NCI-H128 (cell line): ENCODE measurements around the gene KCND3.

Experiments used
- DNase-seq: peaks from one replicate; lab custom pipeline; 2025; ENCODE audit not compliant: unreplicated experiment; lab: John Stamatoyannopoulos, UW

The KCND3 gene

DNA sequence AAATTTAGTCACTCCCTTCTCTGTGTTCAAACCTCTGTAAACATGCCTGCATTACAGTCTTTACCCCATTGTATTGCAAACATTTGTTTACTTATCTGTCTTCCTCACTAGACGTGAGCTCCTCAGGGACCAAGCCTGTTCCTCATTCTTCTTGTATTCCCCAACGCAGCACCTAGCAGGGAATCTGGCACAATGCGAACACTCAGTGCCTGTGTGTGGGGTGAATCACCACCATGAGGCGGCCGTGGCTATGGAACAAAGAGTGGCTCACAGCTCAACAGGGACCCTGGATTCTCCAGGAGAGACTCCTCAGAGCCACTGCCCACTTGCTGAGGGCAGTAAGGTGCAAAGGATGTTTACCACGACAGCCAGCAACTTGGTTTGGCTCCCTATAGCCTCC, 137.9 kb downstream of the KCND3 start:
- DNase-seq, result no peak

DNA sequence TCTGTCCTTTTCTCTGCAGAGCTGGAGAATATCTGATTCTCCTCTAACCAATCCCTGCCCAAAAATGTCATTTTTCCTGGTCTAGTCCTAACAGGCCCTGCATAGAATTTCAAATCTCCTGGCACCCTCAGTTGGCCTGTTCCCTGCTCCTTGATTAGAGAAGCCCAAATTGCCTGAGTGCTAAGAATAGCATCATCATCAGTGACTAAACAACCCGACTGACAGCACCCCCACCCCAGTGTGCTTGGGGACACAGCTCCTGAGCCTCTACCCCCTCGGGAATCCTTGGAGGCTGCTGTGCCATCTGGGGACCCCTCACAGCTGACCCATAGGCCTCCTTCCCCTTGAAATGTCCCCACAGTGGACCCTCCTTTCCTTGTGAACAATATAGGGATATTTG, 139.4 kb downstream of the KCND3 start:
- no peak for DNase-seq

DNA sequence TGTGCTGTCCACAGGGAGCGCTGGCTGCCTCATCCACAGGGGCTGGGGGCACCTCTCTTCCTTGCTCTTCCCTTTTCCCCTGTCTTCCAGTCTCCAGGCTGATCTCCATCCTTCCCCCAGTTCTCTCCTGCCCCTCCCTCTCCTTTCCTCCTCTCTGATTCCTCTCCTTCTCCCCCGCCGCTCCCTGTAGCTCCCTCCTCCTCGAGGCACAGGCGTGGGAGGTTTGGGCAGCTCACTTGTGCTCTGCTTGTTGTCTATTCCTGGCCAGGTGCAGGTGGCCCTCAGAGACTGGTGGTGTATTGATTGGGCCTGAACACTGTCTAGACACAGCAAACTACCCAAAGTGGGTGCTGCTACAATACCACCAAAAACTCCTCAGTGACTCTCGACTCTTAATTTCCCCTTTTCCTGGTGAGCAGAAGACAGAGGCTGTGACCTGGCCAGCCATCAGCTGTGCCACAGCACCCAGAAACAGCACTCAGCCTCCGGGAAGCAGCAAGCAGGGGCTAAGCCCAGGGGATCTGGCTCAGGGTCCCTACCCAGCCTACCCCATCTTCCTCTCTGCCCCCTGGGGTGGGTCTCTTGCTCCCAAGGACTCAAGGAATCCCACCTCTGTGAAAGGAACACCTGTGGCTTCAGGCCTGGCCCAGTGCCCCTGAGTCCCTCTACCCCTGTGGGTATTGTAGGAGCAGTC, 140.5 kb downstream of the KCND3 start:
- DNase-seq, result no peak

DNA sequence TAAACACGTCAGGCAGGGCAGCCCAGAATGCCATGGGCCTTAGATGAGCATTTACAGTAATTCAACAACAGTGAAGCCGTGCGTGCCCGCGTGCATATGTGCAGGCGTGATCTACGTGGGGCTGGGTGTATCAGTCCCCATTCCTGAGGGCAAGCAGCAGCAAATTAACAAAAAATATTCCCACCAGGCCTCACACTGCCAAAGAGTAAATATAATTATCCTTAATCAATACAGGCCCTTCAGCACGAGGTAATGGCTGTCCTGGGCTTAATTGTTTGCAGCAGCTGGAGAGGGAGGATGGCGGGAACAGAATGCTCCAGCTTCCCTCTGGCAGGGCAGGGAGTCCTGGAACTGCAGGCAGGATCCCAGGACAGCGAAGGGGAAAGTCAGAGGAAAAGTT, 142.0 kb downstream of the KCND3 start:
- no peak for DNase-seq

DNA sequence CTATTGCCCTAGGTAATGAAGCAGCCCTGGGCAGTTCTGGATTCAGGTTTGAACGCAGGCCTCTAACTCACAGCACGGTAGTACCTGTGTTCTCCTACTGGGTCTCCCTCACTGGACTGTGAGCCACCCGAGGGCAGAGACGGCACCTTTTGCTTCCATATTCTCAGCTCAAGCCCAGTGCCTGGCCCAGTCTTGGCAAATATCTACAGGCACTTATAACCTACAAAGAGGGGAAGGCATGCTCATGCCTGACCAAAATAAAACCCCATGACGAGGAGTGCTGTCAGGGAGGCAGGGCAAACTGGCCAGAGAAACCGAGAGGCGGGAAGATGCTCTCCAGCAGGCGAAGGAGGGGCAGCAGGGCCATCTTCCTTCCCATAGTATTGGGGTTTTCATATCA, 142.6 kb downstream of the KCND3 start:
- no peak for DNase-seq

DNA sequence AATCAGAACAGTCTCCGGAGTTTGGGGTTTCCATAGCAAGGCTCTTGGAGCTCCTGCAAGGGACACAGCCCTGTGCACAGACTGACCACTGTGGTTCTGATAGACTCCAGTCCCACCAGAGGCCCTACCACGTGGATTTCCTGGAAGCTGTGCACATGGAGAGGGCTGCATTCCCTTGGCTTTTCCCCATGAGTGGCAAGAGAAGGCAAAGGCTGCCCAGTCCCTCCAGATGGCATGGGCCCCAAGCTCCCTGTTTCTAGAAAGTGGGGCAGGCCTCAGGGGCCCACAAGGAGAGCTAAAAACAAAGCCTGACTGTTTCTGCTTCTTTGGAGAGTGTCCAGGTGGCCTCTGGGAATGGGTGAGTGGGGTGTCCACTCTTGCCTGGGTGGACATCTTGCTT, 146.3 kb downstream of the KCND3 start:
- no peak for DNase-seq

DNA sequence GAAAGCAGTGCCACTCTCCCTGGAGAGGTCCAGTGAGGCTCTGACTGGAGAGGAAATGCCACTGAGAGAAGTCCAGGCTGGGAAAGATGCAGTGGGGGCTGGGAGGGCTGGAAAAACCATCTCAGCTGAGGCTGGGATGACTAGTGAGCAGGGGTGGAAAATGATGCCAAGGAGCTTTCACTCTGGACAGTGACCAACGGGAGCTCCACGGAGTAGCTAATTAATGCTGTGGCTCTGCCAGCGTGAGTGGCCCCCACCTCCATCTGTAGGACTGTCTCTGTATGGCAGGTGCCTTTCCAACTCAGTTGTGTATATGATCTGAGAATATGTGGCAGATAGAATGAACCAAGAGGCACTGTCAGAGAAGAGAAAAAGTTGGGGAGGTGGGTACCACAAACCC, 147.1 kb downstream of the KCND3 start:
- no peak for DNase-seq

DNA sequence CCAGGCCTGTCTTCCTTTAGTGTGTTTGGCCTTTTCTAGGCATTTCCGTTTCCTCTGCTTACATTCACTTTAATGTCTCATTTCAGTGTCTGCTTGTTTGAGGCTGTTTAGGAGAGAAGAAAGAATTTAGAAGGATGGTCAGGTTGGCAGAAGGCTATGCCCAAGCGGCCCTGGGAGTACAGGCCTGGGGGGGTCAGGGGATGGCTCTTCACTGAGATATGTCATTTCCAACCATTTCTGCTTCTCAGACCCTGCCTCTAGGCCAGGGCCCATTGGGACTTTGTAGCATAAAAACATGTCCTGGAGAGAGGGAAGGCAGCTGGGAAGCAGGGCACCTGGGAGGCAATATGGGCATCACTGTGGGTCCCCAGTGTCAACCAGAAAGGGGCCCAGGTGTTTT, 147.7 kb downstream of the KCND3 start:
- DNase-seq, result no peak

DNA sequence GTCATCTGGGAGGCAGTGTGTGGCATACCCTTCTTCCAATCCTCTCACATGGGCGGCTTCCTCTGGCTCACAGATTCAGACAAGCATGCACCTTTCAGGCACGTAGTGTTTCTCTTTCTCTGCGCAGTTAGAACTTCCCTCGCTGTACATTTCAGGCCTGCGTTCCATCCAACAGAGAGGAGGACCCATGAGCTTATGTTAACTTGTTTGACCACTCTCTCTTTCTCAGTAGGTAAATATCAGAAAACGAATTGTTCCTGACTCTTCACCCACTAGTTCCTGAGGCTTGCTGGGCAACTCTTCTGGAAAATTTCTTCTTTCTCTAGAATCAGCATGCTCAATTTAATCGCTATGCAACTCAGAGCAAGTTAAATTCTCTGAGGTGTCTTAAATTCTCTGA, 148.3 kb downstream of the KCND3 start:
- no peak for DNase-seq

DNA sequence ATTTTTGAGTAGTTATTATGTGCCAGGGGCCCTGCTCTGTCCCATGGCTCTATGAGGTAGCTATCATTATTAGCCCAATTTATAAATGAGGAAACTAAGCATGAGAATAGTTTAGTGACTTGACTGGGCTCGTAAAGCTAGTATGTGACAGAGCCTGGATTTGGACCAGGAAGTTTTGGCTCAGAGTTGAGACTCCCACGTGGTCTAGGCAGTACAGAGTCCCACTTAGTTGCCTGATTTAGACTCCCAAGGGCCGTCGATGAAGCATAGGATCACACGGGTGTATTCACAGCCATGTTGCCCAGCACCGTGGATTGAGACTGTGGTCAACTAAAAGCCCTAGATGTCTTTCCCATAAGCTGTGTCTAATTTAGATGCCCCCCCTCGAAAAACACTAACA, 152.1 kb downstream of the KCND3 start:
- no peak for DNase-seq

DNA sequence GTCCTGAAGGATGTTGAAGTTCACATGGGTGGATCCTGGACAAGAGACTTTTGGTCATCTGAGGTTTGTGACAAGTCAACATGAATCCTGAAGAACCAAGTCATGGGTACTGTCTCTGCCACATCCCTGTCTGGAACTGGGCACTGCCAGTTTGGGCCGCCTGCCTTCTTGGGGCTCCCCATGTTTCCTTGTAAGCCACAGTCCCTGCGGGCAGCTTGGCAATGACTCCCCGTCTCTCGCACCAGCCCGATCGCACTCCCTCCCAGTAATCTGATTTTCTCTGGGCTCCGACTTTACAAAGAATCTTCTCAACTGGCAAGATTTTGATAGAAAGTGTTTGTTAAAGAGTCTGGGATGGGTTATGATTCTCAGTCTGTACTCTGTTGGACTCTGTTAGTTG, 153.4 kb downstream of the KCND3 start:
- no peak for DNase-seq

DNA sequence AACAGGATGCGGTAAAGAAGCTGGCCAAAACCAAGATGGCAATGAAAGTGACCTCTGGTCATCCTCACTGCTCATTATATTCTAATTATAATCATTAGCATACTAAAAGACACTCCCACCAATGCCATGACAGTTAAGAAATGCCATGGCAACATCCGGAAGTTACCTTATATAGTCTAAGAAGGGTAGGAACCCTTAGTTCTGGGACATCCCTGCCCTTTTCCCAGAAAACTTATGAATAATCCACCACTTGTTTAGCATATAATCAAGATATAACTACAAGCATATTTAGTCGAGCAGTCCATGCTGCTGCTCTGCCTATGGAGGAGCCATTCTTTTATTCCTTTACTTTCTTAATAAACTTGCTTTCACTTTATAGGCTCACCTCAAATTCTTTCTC, 154.0 kb downstream of the KCND3 start:
- no peak for DNase-seq

DNA sequence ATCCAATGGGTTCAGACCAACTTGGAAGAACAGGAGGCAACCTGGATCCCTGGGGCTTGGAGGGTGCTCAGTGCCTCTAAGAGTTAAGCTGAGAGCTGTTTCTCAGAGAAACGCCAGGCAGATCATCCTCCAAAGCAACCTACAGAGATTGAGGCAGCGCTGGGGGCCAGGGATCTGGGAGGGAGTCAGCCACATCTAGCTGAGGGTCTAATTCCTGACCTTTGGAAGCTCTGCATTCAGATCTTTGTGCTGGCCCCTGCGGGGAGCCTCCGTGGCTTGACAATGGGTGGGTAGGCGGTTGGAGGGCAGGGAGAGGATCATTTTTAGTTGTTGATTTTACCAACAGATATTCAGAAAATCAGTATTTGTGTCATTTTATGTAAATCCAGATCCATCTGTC, 154.5 kb downstream of the KCND3 start:
- DNase-seq, result no peak

DNA sequence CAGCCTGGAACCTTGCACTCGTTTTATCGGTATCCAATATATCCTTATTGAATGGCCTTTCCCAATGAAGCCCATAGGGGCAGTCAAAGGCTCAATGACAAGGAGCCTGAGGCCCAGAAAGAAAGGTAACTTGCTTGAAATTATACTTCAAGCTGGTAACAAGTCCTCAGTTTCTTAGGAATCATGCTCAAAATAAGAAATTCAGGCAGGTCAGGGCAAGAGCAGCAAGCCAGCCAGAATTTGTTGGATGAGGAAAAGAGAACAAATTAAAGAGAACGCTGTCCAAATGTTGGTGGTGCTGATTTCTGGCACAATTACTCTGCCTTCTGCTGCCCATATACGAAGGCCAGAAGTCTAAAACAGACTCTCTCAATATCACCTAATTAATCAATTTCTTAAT, 156.1 kb downstream of the KCND3 start:
- DNase-seq, result no peak

DNA sequence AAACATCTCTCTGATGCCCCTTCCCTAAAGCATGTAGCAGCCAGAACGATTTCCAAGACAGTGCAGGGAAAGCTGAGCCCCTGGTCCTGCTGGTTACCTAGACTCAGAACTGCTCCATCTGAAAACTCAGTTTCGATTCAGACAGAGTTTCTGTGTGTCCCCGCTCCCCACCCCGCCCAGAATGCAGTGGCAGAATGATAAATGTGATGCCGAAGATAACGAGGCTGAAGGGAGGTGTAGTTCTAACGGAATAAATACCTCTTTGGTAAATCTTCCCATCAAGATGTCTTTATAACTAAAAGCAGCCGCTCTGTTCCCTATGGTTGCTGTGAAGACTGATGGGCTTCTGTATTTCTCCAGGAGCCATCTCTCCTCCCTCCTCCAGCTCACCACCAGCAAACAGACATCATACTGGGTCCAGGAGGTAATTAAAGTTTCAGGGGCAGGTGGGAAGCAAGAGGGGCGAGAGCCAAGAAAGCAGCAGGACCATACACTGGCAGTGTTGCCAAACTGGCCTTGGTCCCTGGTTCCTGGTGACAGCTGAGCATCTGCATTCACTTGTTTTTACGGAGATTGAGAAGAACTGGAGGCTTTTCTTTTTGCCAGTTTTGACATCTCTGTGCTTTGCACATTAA, 156.8 kb downstream of the KCND3 start:
- DNase-seq, result no peak

DNA sequence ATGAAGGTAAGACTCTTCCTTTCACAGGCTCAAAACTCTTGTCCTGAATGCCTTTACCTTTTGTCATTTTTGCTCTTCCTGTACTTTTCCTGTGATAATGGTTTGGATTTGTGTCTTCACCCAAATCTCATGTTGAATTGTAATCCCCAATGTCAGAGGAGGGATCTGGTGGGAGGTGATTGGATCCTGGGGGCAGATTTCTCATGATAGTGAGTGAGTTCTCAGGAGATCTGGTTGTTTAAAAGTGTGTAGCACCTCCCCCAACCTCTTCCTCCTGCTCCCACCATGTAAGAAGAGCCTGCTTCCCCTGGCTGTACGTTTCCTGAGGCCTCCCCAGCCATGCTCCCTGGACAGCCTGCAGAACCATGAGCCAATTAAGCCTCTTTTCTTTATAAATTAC, 158.3 kb downstream of the KCND3 start:
- DNase-seq, result no peak

DNA sequence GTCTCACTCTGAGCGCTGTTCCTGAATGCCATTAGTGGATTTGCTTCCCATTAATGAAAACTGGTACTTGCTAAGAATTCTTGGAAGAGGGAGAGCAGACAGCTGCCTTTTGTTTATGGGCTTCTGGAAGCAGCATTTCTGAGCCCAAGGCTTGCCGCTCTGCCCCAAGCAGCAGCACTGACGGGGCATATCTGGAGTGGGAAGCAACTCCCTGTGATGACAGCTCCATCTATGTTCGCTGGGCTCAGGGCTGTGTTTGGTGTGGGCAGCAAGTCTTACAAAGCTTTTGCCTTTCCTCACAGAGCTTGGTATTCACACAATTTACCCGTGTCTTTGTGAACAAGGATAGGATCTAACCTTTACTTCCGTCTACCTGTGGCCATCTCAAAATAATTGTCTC, 161.5 kb downstream of the KCND3 start:
- DNase-seq, result no peak

DNA sequence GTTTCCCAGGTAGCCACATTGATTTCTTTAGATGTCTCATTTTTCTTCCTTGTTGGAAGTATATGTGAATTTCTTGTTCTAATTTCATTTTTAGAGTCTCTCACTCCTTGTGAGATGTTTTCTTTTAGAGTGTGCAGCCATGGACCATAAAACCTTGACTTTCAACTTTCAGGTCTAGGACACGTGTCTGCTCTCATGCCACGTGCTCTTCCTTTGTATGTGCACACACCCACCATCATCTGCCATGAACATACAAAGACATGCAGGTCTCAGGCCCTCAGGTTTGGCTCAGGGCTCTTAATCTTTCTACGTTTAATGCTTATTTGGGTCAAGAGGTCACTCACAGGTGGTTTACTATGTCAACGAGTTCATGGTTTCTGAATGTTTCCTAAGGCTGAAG, 163.2 kb downstream of the KCND3 start:
- DNase-seq, result no peak

DNA sequence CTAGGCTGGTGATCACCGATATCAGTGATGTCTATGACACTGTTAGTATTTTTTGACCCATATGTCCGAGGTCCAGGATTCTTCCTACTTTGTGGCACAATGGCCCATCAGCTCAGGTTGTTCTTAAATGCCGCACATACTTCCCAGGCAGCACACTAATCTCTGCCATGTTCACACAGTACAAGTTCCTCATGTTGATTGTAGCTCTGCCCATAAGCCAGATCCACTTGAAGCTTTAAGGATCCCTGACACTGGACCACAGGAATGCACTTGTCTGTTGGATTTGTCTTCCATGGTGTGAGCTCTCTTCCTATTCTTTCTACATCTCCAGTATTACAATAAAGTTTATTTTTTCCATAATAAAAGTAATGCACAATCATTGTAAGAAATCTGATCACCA, 164.3 kb downstream of the KCND3 start:
- no peak for DNase-seq

DNA sequence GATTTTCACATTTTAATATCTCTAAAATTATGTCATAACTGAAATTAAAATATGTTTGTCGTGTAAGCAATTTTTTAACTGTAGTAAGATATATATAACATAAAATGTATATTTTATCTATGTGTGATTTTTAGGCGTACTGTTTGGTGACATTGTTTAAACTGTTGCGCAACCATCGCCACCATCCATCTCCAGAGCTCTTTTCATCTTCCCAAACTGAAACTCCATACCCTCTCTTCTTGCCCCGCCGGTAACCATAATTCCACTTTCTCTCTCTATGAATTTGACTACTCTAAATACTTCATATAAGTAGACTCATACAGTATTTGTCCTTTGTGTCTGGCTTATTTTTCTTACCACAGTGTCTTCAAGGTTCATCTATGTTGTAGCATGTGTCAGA, 167.3 kb downstream of the KCND3 start:
- no peak for DNase-seq

DNA sequence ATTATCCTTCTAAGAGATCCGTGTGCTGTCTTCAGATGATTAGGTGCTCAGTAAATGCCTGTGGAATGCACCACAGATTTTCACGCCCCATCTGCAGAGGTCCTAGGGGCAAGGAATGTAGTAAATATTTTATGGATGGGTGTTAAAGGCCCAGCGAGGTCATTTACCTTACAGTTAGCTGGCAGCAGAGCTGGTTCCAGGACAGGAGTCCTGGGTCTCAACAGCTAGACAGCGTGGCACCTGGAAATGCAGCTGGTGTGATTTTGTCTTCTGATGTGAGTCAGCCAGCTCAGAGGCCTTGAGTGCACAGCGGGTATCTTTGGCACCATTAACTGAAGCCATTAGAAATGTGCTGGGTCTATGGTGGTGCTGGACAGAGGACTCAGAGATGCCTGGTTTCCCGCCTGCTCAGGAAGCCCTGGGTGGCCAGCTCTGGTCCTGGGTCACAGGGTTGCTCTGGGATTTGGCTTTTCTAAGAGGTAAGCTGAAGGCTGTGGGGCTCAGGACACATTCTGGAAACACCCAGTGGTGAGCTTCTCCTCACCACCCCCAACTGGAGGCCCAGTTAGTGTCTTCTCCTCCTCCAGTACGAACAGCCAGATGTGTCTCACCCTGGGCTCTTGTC, 168.2 kb downstream of the KCND3 start:
- no peak for DNase-seq

DNA sequence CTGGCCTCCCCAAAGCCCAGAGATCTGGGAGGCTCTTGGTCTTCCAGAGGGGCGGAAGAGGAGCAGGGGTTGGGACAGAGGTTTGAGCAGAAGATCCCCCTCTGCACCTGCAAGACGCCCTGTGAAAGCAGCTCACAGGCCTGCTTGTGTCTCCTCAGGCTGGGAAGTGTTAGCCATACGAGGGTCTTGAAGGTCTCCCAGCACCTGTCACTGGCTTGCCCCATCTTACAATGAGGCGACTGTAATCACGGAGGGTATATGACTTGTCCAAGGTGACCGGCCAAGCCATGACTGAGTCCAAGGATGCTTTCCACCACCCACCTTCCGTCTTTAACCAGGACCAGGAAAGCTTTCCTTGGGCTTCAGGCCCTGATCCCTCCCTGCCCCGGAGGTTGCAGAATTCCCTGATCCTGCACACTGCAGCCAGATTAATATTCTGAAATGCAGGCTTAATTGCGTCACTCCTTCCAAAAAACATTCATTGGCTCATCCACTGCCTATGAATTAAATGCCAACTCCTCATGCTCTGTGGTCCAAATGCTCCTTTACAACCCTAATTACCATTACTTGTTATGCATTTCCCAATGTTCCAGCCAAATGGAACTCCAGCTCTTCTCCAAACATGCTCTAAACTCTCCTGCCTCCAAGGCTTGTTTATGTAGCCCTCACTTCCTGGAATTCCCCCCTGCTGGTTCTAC, 169.8 kb downstream of the KCND3 start:
- DNase-seq, result no peak
